ENCODE results near the gene CEP250. TPM values are rescaled to one million over a fixed set of nuclear protein-coding genes. Genes with fewer than 3 reads are reported as not detected.

Gene CEP250
- total and polyA plus RNA-seq, 2 of the 4 experiments (the other 2 are of a cell fraction): 22.7 to 35.1 TPM

DNA sequence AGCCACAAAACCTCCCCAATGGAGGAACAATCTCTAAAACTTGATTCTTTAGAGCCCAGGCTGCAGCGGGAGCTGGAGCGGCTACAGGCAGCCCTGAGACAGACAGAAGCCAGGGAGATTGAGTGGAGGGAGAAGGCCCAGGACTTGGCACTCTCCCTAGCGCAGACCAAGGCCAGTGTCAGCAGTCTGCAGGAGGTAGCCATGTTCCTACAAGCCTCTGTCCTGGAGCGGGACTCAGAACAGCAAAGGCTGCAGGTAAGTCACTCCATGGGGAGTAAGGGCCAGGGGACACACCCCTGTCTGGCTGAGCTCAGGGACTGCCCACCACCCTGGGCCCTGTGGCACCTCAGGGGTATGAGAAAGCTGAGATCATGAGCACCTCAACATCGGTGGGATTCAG lies 49.4 kb downstream of the CEP250 start (continued):
- no peak for TF ChIP-seq RFX5 (IDR thresholded peaks at IDR 0.05; ENCODE audit: low read depth, low read length)
- no peak for TF ChIP-seq MAZ (IDR thresholded peaks at IDR 0.05; ENCODE audit: borderline replicate concordance, low read depth, low read length)
- no peak for TF ChIP-seq POLR2A (IDR thresholded peaks at IDR 0.05; ENCODE audit: low read depth, low read length)

DNA sequence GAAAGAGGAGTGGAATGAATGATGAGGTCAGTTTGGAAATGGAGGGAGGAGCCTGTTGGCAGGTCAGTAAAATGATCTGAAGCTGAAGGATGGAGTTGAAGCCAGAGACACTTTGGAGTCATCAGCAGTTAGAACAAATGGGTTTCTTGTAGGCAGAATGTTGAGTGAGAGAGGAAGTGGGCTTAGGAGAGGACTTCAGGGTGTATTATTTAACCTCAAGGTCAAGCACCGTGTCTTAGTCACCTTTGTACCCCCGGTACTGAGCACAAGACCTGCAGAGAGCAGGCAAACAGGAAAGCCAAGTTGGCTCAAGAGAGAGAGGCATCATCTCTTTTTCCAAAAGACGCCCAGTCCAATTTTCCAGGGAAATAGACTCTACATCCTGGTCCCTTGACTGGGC lies 50.8 kb downstream of the CEP250 start:
- H3K4me1 ChIP-seq (ENCODE audit: control insufficient read depth, insufficient read depth, low read length): peaks cover 7% of the 10 kb centered on the region; the same call in 1 of the 2 replicates
- no peak overlapping the region for H3K27ac ChIP-seq (ENCODE audit: insufficient read depth, low read length)
- H3K79me1 ChIP-seq (ENCODE audit: low read depth in 1 of 2, low read length in 2 of 2): peaks cover 0 to 19% of the 10 kb centered on the region in 2 experiments; a peak in 2 of 4 replicates
- ATAC-seq (ENCODE audit: low read depth) (no peak), DNase-seq (no peak)
- POLR2A ChIA-PET (ENCODE audit: unreplicated experiment): no interaction called here
- no peak overlapping the region for H4K5ac ChIP-seq (ENCODE audit: low read depth, low read length)
- BruUV-seq (replicated peaks): no TSS peak
- in situ Hi-C loops (cut with MboI; ENCODE audit: low sequenced_read_pairs) (loop anchor here (25.0 kb wide), 1 partner anchor 406 kb away; no protein-coding TSS in a partner anchor), dilution Hi-C loops (cut with HindIII; ENCODE audit: low sequenced_read_pairs, unreplicated experiment) (no loop called here), intact Hi-C loops (cut with micrococcal nuclease) (no loop called here)
- no peak overlapping the region for H3K18ac ChIP-seq (ENCODE audit: low read depth, low read length)
- no peaks in the 10 kb centered on the region for H3K27me3 ChIP-seq (ENCODE audit: control insufficient read depth, insufficient read depth, low read length)
- H4K91ac ChIP-seq (ENCODE audit: insufficient read depth, low read depth, low read length): no peak overlapping the region
- H4K20me1 ChIP-seq (ENCODE audit: insufficient read depth, low read length): peaks cover 26% of the 10 kb centered on the region
- no peak overlapping the region for H3K9ac ChIP-seq (ENCODE audit: low read depth, low read length)
- no peak overlapping the region for H3K56ac ChIP-seq (ENCODE audit: extremely low read depth, insufficient read depth, low read length)
- peaks cover 68% of the 10 kb centered on the region for H3K36me3 ChIP-seq (ENCODE audit: control insufficient read depth, insufficient read depth, low read length)
- CTCF ChIA-PET: no interaction called here
- H2BK120ac ChIP-seq (ENCODE audit: low read depth, low read length): no peak overlapping the region
- no peaks in the 10 kb centered on the region for H3K9me3 ChIP-seq (ENCODE audit: control insufficient read depth, insufficient read depth, low read length)
- peaks cover 16% of the 10 kb centered on the region for H3K9me1 ChIP-seq (ENCODE audit: insufficient read depth, low read length)
- H2AK5ac ChIP-seq (ENCODE audit: low read depth, low read length): no peak overlapping the region
- H2BK5ac ChIP-seq (ENCODE audit: low read depth, low read length, poor library complexity, severe bottlenecking): no peak overlapping the region
- H4K8ac ChIP-seq (ENCODE audit: low read depth in 2 of 2, low read length in 2 of 2): no peak overlapping the region
- no peak overlapping the region for H2BK20ac ChIP-seq (ENCODE audit: low read depth, low read length)
- no peak overlapping the region for H3K14ac ChIP-seq (replicated peaks; ENCODE audit: low read depth, low read length)
- no peak overlapping the region; the same call in 1 of the 2 replicates for H3K23ac ChIP-seq (ENCODE audit: low read depth, low read length)
- no peak overlapping the region for H2BK15ac ChIP-seq (ENCODE audit: low read depth, low read length)
- no CpG with 5 or more reads among the region's 3 CpGs for WGBS, 2 experiments (ENCODE audit: extremely low coverage in 2 of 2, insufficient read length in 1 of 2)
- TF ChIP-seq, protein P1, sequence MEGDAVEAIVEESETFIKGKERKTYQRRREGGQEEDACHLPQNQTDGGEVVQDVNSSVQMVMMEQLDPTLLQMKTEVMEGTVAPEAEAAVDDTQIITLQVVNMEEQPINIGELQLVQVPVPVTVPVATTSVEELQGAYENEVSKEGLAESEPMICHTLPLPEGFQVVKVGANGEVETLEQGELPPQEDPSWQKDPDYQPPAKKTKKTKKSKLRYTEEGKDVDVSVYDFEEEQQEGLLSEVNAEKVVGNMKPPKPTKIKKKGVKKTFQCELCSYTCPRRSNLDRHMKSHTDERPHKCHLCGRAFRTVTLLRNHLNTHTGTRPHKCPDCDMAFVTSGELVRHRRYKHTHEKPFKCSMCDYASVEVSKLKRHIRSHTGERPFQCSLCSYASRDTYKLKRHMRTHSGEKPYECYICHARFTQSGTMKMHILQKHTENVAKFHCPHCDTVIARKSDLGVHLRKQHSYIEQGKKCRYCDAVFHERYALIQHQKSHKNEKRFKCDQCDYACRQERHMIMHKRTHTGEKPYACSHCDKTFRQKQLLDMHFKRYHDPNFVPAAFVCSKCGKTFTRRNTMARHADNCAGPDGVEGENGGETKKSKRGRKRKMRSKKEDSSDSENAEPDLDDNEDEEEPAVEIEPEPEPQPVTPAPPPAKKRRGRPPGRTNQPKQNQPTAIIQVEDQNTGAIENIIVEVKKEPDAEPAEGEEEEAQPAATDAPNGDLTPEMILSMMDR (conservative IDR thresholded peaks at IDR 0.05; ENCODE audit: low read depth, low read length): no peak
- TF ChIP-seq RCOR1 (IDR thresholded peaks at IDR 0.05; ENCODE audit: insufficient replicate concordance, low read length) (no peak), BHLHE40 (IDR thresholded peaks at IDR 0.05; ENCODE audit: low read depth, low read length) (no peak), POLR2A (IDR thresholded peaks at IDR 0.05; ENCODE audit: low read depth, low read length) (no peak), CEBPB (IDR thresholded peaks at IDR 0.05; ENCODE audit: low read depth, low read length) (no peak)
- no peak overlapping the region for H2AFZ ChIP-seq (replicated peaks; ENCODE audit: low read length, poor library complexity)
- H2AK9ac ChIP-seq (replicated peaks; ENCODE audit: low read depth, low read length, poor library complexity): no peak overlapping the region
- no peak overlapping the region for H3K4me2 ChIP-seq (ENCODE audit: low read depth, low read length)
- H3K4me3 ChIP-seq (ENCODE audit: insufficient read depth, low read depth, low read length): no peak overlapping the region
- no peak overlapping the region for H3K4ac ChIP-seq (ENCODE audit: low read depth, low read length)
